GM21447 (cell line): Measurements from ENCODE around the gene CHD6.

Experiments used
- ATAC-seq: cut with Tn5 transposase; IDR thresholded peaks from one replicate; pipeline ENCODE4 v1.9.1; 2021; ENCODE audit not compliant: unreplicated experiment

CHD6 gene

DNA sequence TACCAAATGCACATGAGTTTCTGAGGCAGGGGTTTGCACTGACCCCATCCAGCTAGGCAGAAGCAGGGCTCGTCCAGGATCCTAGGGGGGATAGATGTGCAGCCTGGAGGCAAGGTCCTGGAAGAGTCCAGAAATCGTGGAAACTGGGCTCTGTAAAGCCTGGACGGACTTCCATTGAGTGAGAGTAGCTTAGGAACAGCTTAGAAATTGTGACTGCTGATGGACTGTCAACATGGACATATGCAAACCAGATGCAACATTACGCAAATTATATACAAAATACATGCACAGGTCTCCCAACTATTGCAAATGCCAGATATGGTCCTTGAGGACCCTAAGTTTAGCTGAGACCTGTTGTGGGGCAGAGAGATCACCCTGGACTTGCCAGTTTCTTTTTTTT is 246.8 kb downstream of the CHD6 start:
- ATAC-seq: no peak

DNA sequence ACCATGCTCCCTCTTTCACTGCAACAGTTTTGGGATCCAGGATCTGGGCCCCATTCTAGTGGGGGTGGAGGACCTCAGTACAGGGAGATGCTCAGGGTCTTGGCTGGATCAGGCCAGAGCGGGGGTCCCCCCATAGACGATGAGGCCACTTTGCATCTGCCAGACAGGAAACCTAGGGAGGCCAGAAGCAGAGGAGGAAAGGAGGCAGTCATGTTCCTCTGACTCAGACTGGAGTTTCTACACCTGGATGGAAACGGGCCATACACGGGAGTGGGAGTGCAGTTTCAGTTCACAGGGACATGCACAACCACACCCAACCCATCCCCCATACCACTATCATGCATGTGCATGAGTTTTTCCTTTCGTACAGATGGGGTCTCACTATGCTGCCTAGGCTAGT is 248.0 kb downstream of the CHD6 start:
- ATAC-seq: no peak

GRCh38 chr20:41369673-41370072 is 248.5 kb downstream of the CHD6 start:
- ATAC-seq: no peak

DNA sequence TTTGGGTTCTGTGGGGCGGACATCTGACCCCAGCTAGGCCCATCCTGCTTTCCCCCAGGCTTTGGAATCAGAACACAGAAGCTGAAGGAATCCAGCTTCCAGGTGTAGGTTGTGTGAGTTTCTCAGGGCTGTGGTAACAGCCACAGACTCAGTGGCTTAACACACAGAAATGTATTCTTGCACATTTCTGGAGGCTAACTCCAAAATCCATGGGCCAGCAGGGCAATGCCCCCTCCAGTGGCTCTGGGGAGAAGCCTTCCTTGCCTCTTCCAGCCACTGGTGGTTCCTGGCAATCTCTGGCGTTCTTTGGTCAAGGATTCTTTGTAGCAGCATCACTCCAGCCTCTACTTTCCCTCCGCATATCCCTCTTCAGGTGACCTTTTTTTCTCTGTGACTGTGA is 250.2 kb downstream of the CHD6 start:
- ATAC-seq: no peak

GRCh38 chr20:41367393-41367695 is 250.8 kb downstream of the CHD6 start:
- ATAC-seq: no peak

DNA sequence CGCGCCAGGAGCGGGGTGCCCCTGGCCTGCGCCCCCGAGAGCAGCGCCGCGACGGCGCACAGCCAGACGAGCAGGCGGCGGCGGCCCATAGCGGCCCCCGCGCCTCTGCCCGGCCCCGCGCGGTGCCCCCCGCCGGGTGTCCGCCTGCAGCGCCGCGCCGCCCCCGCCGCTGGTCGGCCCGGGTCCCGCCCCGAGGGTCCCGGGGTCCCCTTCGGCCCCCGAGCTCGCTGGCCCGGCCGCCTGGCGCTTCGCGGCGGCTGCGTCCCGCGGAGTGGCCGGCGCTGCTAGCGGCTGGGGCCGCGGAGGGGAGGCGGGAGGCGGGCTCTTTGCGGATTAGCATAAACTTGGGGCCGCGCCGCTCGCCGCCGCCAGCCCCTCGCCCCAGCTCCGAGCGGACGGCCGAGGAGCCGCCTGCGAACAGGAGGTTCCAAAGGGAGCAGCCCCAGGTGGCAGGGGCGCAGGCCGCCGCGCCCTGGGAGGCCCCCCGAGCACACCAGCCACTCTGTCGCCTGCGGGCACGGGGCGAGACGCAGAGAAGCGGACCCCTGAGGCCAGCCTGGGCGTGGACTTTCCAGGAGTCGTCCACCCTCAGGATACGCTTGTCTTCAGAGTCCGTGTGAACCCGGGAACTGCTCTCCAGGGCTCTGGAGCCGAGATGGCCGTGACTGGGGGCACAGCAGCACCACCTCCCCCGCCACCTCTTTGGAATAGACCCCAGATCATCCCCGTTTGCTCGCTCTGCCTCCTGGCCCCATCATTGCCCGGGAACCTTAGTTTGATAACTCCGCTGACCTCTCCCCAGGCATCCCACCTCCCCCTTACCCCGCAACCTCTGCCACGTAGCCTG is 251.4 kb downstream of the CHD6 start, which contains the start of gene EMILIN3:
Gene EMILIN3, minus strand, starts transcription at position 273 of the 847 bp plus-strand sequence. Its CDS starts 184 bp downstream, at position 89.
- ATAC-seq: no peak

- no peak for ATAC-seq
Measured at GRCh38 chr20:41365777-41366545, 252.2 kb downstream of the CHD6 start.

DNA sequence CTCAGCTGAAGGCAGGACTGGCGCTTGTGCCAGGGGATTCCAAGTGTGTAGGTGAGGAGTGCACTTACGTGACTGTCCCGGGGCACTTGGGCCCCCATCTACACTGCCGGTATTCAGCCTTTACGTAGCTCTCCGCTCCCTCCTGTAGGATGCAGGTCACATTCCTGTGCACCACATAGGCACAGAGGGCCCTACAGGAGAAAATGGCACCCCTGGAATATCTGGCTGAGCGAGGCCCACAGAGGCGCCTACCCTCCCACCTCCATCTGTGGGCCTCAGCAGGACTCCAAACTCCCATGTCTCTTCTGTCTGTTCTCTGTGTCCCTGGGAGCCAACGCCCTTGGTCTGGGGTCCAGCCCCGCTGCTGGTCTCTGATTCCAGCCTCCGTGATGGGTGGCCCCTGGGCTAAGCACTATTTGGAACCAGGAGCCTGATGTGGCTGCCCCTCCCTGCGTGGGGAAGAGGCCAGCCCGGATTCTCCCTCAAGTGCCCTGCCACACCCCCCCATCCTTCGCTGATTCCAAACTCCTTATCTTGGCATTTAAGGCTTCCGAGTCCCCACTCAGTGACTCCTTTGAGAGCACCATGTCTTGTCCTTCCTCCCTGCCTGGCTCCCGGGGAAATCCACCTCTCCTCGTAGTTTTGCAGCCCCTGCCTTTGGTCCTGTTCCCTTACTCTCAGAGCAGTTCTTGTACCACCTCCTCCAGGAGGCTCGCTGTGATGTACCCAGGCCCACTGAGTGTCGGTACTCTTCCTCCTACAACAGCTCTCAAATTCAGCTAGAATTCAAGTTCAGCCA is 253.0 kb downstream of the CHD6 start:
- ATAC-seq: no peak

- no peak for ATAC-seq
Measured at GRCh38 chr20:41364236-41364855, 253.8 kb downstream of the CHD6 start.

DNA sequence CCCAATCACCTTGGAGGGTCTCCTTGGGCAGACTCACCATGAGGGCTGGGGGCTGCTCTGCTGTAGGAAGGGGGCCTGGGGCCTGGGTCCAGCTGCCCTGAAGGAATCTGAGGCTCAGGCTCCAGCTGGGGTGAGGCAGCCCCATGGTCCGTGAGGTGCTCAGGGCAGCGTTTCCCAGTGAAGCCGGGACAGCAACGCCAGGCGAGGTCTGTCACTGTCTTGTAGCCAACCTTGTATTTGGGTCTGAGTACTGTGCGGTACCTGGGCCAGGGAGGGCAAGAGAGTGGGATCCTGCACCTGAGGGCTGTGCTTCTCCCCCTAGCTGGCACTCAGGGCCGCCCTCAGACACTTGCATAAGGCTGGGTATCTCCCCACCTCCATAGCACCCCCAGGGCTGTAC is 254.6 kb downstream of the CHD6 start:
- no peak for ATAC-seq

- no peak for ATAC-seq
Measured at GRCh38 chr20:41362748-41363140, 255.4 kb downstream of the CHD6 start.

DNA sequence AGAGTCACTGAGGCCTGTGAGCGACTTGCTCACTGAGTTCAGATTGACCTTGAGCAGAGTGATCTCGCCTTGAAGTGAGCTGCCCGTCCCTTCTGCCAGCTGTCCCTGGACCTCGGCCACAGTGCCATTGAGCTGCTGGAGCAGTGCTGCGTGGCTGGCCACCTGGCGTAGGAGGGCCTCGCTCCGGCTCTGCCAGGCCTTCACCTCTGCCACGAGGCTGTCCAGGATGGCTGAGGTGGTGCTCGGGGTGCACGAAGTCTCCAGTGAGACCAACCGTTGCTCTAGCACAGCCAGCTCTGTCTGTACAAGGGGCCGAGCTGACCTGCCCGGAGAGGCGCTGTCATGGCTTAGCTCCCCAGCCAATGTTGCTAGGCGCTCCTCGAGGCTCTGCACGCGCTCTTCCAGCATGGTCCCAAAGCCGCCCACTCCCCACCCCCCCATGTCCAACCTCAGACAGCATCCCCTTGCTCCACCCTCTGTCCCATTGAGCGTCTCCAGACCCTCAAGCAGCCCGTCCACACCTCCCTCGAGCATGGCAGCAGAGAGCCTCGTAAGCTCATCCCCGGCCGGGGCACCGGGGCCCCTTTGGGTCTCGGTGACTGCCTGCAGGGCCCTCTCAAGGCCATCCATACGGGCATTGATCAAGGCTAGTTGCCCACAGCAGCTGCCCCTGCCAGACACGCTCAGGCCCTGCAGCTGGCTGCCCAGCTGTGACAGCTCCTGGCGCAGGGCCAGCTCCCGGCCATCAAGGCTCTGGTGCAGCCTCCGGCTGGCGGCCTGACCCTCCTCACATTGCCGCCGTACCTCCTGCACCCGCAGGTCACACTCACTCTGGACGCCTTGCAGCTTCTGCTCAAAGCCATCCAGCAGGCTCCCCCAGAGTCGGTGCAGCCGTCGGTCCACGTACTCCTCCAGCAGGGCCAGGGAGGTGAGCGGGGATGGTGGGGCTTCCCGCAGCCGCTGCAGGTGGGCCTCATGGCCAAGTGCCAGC is 256.1 kb downstream of the CHD6 start:
- ATAC-seq: no peak

GRCh38 chr20:41360831-41361756 is 257.1 kb downstream of the CHD6 start:
- ATAC-seq: no peak

DNA sequence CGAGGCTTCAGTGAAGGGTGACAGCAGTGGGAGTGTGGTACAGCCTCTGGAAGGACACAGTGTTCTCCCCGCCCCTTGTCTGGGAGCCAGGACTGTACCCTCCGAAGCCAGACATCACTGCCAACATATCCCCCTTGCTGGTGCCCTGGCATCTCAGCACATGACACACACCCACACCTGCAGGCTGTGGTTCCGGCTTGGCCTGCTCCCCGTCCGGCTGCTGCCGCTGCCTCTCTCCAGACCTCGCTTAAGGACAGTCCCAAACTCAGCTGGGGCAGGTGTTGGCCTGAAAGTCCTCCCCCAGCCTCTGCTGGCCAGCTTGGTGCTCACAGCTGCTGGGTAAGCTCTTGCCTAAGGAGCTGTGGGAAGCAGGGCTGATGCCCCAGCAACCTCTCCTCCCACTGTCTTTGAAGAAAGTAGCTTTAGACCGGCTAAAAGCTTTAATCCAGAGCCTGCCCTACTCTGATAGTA is 258.6 kb downstream of the CHD6 start:
- ATAC-seq: no peak

- ATAC-seq: no peak
Measured at GRCh38 chr20:41358717-41359116, 259.5 kb downstream of the CHD6 start.

- no peak for ATAC-seq
Measured at GRCh38 chr20:41358230-41358629, 259.9 kb downstream of the CHD6 start.

DNA sequence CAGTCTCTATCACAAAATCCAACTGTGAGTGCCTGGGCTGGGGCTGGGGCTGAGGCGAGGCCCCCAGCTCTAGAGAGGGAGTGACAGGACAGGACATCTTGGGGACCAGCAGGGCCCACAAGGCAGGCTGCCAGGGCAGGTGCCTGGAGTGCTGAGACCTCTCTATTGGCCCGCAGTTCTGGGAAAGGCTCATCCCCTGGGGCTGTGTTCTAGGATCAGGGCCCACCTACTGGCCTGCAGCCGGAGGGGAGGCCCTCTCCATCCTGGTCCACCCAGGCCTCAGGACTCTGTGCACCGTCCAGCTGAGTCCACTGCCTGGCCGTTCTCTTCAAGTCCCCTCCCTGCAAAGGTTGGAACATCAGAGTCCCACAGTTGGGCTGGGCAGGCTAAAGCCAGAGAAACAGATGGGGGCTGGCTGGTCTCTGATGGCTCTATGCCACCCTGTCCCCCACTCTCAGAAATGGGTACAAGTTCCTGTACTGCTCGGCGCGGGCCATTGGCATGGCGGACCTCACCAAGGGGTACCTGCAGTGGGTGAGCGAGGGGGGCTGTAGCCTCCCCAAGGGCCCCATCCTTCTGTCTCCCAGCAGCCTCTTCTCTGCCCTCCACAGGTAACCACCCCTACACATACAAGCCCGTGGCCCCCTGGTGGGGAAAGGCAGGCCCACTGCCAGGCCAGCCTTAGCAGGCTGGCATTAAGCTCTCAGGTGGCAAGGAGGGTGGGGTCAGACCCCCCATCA is 260.6 kb downstream of the CHD6 start:
- ATAC-seq: no peak

DNA sequence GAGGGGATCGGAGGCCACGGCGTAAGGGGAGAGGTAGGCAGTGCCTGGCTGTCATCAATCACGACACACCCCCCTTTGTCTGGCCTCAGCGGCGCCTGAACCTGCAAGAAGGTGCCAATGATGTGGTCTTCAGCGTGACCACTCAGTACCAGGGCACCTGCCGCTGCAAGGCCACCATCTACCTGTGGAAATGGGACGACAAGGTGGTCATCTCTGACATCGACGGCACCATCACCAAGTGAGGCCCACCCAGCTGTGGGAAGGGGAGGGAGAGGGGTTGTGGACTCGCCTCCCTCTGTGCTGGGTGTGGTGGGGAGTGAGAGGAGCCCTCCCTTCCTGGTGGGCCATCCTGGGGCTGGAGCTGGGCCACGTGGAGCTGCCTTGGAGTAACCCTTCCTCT is 261.2 kb downstream of the CHD6 start:
- ATAC-seq: no peak
